ENCODE data around the gene BCDIN3D. TPM values are rescaled to one million over a fixed set of nuclear protein-coding genes. Genes with fewer than 3 reads are reported as not detected.

BCDIN3D gene
- polyA plus RNA-seq, 1 donor from 2014 or later = 7.0 TPM

- Mint-ChIP-seq H3K36me3 (peaks cover 1% of the 10 kb centered on the region), H3K9me3 (no peaks in the 10 kb centered on the region), H3K27ac (peak overlapping the region in 1 of 3 donors; percentile 92), H3K4me3 (peak overlapping the region in 1 of 4 donors; percentile 35), H3K4me1 (peaks cover 24 to 32% (median 30%) of the 10 kb centered on the region in 3 donors), H3K27me3 (no peaks in the 10 kb centered on the region)
These were observed 19.0 kb downstream of the BCDIN3D start for GRCh38 chr12:49823951-49824350.

DNA sequence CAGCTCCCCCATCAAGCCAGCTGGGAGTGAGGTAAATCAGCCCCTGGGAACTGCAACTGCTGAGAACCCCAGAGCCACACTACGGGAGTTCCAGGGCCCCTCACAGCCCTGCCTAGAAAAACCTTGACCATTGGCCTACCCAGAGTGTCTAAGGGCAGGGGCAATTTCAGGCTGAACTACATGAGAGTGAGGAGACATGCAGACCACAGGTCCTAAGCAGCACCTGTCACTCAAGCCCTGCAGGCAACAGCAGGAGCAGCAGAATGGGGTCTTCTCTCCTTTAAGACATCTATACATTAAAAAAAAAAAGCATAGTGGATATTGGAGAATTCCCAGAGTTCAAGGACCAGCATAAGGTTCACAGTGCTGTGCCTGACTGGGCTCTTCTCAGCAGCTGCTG is 19.6 kb downstream of the BCDIN3D start:
- no peaks in the 10 kb centered on the region for H3K27me3 Mint-ChIP-seq
- no peaks in the 10 kb centered on the region for H3K9me3 Mint-ChIP-seq
- H3K4me1 Mint-ChIP-seq = peaks cover 21 to 27% (median 25%) of the 10 kb centered on the region in 3 donors
- H3K4me3 Mint-ChIP-seq = no peak overlapping the region
- H3K36me3 Mint-ChIP-seq = peaks cover 1% of the 10 kb centered on the region
- H3K27ac Mint-ChIP-seq = no peak overlapping the region

DNA sequence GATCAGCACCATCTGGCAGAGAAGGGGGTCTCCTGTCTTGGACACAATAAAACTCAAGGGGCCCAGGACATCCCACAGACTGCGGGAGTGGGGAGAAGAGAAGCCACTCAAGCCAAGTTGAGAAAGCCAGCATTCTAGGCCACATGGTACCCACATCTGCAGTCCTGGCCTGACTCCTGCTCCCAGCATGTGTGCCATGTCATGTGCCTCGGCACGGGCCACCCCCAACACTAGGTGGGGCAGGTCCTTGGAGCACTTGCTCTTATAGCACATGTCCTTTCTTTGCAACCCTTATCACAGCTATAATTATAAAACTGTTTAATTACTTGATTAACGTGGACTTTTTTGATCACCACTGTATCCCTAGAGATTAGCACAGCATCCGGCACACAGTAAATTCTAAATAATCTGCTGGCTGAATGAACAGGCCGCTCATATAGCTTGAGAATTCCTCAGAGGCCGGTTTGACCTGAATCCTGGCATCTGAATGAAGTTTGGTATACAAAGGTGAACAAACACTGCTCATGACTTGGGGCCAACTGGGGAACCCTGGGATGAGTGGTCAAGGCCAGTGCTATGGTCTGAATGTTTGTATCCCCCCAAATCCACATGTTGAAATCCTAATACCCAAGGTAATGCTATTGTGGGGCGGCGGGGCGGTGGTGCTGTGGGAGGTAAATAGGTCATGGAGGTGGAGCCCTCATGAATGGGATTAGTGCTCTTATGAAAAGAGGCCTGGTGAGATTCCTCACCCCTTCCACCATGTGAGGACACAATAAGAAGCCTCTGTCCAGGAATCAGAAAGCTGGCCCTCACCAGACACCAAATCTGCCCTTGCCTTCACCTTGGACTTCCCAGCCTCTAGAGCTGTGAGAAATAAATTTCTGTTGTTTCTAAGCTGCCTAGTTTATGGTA is 21.3 kb downstream of the BCDIN3D start:
- peaks cover 1% of the 10 kb centered on the region for H3K36me3 Mint-ChIP-seq
- H3K4me3 Mint-ChIP-seq = no peak overlapping the region
- H3K27ac Mint-ChIP-seq = peak overlapping the region in 1 of 3 donors; percentile 94
- H3K27me3 Mint-ChIP-seq = no peaks in the 10 kb centered on the region
- peaks cover 18 to 23% (median 21%) of the 10 kb centered on the region in 3 donors for H3K4me1 Mint-ChIP-seq
- H3K9me3 Mint-ChIP-seq = no peaks in the 10 kb centered on the region

GRCh38 chr12:49819786-49820185 is 23.1 kb downstream of the BCDIN3D start:
- peak overlapping the region in 1 of 3 donors; percentile 47 for H3K27ac Mint-ChIP-seq
- H3K9me3 Mint-ChIP-seq = no peaks in the 10 kb centered on the region
- peaks cover 4% of the 10 kb centered on the region for H3K36me3 Mint-ChIP-seq
- peaks cover 13 to 18% (median 18%) of the 10 kb centered on the region in 3 donors for H3K4me1 Mint-ChIP-seq
- no peaks in the 10 kb centered on the region for H3K27me3 Mint-ChIP-seq
- H3K4me3 Mint-ChIP-seq = peak overlapping the region in 1 of 4 donors; percentile 1

- Mint-ChIP-seq H3K27me3 (no peaks in the 10 kb centered on the region), H3K27ac (peak overlapping the region in 1 of 3 donors; percentile 59), H3K36me3 (peaks cover 6% of the 10 kb centered on the region), H3K4me3 (no peak overlapping the region), H3K4me1 (peaks cover 13 to 16% (median 13%) of the 10 kb centered on the region in 3 donors), H3K9me3 (no peaks in the 10 kb centered on the region)
These were observed 24.5 kb downstream of the BCDIN3D start for GRCh38 chr12:49818241-49818895.

DNA sequence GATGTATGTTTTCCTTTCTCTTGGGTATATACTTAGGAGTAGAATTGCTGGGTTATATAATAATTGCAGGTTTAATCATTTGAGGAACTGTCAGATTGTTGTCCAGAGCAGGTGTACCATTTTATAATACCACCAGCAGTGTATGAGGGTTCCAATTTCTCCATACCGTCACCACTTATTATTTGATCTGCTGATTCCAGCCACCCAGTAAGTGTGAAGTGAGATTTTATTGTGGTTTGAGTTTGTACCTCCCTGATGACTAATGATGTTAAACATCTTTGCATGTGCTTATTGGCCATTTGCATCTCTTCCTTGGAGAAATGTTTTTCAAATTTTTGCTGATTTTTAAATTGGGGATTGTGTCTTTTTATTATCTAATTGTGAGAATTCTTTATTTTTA is 29.8 kb downstream of the BCDIN3D start:
- Mint-ChIP-seq H3K27me3 (no peaks in the 10 kb centered on the region), H3K9me3 (no peaks in the 10 kb centered on the region), H3K4me3 (no peak overlapping the region), H3K27ac (no peak overlapping the region), H3K4me1 (peaks cover 14 to 21% (median 20%) of the 10 kb centered on the region in 3 donors), H3K36me3 (peaks cover 6% of the 10 kb centered on the region)

DNA sequence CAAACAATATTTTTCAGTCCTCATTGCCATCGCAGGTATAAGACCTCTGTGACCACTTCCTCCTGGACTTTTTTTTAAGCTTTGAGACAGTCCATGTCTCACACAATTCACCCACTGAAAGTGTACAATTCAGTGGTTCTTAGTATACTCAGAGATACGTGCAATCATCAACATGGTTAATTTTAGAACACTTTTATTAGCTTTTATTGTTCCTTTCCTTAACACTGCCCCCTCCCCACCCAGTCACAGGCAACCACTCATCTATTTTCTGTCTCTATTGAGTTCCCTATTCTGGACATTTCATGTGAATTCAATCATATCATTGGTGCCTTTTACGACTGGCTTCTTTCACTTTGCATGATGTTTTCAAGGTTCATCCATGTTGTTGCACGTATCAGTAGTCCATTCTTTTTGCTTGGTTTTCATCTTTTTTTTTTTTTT is 30.9 kb downstream of the BCDIN3D start:
- Mint-ChIP-seq H3K36me3 (peaks cover 6% of the 10 kb centered on the region), H3K27ac (no peak overlapping the region), H3K4me1 (peaks cover 14 to 21% (median 20%) of the 10 kb centered on the region in 3 donors), H3K9me3 (no peaks in the 10 kb centered on the region), H3K4me3 (peak overlapping the region in 3 of 4 donors; percentile 56 to 78 (median 62)), H3K27me3 (no peaks in the 10 kb centered on the region)

DNA sequence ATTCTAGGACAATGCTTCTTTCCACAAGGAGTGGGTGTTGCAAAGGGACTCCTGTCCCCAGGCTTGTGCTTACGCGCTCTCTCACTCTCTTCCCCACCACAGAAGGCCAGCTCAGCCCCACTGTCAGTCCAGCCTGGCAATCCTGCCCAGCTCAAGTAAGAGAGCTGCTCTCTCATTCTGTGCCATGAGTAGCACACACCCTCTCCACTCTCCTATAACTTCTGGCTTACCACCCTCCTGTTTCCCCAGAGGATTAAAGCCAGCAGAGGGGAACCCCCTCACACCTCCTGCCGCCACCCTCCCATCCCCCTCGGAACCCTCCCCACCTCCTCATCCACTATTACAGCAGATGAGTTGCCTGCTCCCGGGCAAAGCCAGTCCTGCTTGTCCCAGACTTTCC is 31.8 kb downstream of the BCDIN3D start:
- H3K36me3 Mint-ChIP-seq = peaks cover 6% of the 10 kb centered on the region
- H3K27ac Mint-ChIP-seq = no peak overlapping the region
- no peaks in the 10 kb centered on the region for H3K27me3 Mint-ChIP-seq
- no peaks in the 10 kb centered on the region for H3K9me3 Mint-ChIP-seq
- H3K4me1 Mint-ChIP-seq = peaks cover 14 to 21% (median 16%) of the 10 kb centered on the region in 3 donors
- peak overlapping the region in 1 of 4 donors; percentile 23 for H3K4me3 Mint-ChIP-seq

DNA sequence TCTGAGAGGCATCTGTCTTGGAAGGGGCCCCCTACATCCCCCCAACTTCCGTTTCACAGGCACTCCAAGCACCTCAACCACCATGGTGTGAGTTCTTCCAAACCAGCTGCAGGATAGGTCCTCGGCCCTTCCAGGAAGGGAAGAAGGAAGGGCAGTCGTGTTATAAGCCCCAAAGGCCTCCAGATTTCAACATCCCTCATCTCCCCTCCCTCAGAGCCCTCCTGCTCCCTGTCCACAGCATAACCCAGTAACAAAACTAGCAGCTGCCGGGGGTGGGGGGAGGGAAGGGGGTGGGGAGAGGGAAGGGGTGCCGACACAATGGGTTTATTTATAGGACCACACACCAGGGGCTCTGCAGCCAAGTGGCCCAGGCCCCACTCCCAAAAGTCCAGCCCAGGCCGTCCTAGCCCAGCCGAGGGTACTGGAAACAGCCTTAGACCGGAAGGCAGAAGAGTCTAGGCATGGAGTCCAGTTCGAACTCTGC is 33.0 kb downstream of the BCDIN3D start:
- H3K27ac Mint-ChIP-seq = peak overlapping the region in 1 of 3 donors; percentile 62
- H3K27me3 Mint-ChIP-seq = no peaks in the 10 kb centered on the region
- H3K36me3 Mint-ChIP-seq = peaks cover 5% of the 10 kb centered on the region
- no peak overlapping the region for H3K4me3 Mint-ChIP-seq
- peaks cover 9 to 18% (median 14%) of the 10 kb centered on the region in 3 donors for H3K4me1 Mint-ChIP-seq
- no peaks in the 10 kb centered on the region for H3K9me3 Mint-ChIP-seq

DNA sequence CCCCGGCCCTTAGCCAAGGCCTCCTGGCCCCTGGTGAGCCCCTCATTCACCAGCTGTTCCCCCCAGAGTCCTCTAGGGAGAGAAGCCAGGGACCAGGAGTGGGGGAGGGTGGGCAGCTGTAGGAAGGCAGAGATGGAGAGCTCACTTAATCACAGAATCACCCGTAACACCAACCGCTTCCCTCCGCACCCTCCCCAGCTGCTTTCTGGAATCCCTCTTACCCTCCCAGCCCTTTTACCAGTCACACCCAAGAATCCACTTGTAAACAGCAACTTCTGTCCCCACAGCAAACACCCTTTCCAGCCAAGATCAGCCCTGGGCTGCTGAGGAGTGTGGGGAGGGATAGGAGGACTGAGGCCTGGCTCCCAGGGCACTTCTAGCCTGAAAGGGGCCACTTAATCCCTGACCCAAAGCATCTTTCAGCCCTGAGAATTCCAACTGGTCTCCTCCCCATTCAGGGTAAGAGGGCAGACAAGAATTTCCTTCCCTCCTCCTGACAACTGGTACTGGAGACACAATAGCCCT is 33.5 kb downstream of the BCDIN3D start:
- no peaks in the 10 kb centered on the region for H3K9me3 Mint-ChIP-seq
- no peaks in the 10 kb centered on the region for H3K27me3 Mint-ChIP-seq
- no peak overlapping the region for H3K4me3 Mint-ChIP-seq
- H3K27ac Mint-ChIP-seq = peak overlapping the region in 1 of 3 donors; percentile 62
- peaks cover 5% of the 10 kb centered on the region for H3K36me3 Mint-ChIP-seq
- peaks cover 9 to 18% (median 14%) of the 10 kb centered on the region in 3 donors for H3K4me1 Mint-ChIP-seq

DNA sequence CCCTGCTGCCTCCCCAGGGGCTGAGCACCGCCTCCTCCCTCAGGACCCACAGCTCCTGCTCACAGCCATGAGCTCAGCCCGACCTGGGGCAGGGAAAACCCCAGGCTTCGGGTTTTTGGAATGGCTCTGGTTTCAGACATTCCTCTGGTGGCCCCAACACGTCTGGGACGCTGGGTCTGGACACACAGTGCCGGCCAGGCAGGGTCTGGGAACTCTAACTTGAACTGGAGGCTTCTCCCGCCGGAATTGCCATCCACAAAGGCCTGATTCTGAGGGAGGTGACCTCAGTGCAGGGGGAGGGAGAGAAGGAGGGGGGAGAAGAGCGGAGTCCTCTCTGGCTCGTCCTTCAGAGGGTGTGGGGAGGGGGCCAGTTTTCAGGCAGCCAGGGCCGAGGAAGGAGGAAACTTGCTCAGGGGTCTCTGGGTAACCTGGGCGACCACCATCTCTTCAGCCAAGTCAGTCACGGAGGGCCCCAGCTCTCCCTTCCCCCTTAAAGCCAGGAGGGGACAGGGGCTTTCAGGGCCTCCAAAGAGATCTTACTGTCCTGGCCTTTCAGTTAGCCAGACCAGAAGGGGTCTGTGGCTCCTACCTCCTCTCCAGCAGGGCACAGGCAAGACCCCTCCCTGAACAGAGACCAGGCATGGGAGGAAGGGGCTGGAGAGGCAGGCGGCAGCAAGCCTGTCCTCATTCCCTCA is 34.1 kb downstream of the BCDIN3D start:
- Mint-ChIP-seq H3K9me3 (no peaks in the 10 kb centered on the region), H3K36me3 (peaks cover 3% of the 10 kb centered on the region), H3K27me3 (no peaks in the 10 kb centered on the region), H3K4me1 (peaks cover 9 to 18% (median 14%) of the 10 kb centered on the region in 3 donors), H3K4me3 (no peak overlapping the region), H3K27ac (no peak overlapping the region)

- Mint-ChIP-seq H3K4me3 (no peak overlapping the region), H3K27me3 (no peaks in the 10 kb centered on the region), H3K27ac (peak overlapping the region in 1 of 3 donors; percentile 76), H3K36me3 (peaks cover 3% of the 10 kb centered on the region), H3K4me1 (peaks cover 9 to 16% (median 12%) of the 10 kb centered on the region in 3 donors), H3K9me3 (no peaks in the 10 kb centered on the region)
These were observed 34.8 kb downstream of the BCDIN3D start for GRCh38 chr12:49807991-49808580.

- H3K27me3 Mint-ChIP-seq = no peaks in the 10 kb centered on the region
- no peaks in the 10 kb centered on the region for H3K9me3 Mint-ChIP-seq
- no peak overlapping the region for H3K27ac Mint-ChIP-seq
- H3K4me1 Mint-ChIP-seq = peaks cover 5 to 7% (median 5%) of the 10 kb centered on the region in 3 donors
- H3K36me3 Mint-ChIP-seq = peaks cover 3% of the 10 kb centered on the region
- no peak overlapping the region for H3K4me3 Mint-ChIP-seq
These were observed 36.0 kb downstream of the BCDIN3D start for GRCh38 chr12:49806877-49807276.

GRCh38 chr12:49806321-49806813 is 36.5 kb downstream of the BCDIN3D start:
- Mint-ChIP-seq H3K4me3 (no peak overlapping the region), H3K9me3 (no peaks in the 10 kb centered on the region)

More at GRCh38 chr12:49806321-49806813, 36.5 kb downstream of the BCDIN3D start:
- Mint-ChIP-seq H3K36me3 (peaks cover 3% of the 10 kb centered on the region), H3K4me1 (peaks cover 0 to 2% (median under 1%) of the 10 kb centered on the region in 3 donors), H3K27ac (no peak overlapping the region), H3K27me3 (no peaks in the 10 kb centered on the region)

Data from IgD-negative memory B cell (primary cell).